K562 (cell line): ENCODE measurements around the gene MRPS35. TPM values are rescaled to one million over a fixed set of nuclear protein-coding genes. Genes with fewer than 3 reads are reported as not detected.

Source experiments
- ATAC-seq: fragments of 200-7000 bp; cut with Tn5 transposase; 3 replicates; pipeline ENCODE4 v1.9.1; 2020; ENCODE audit warnings: moderate library complexity
- BruUV-seq: library from RNA; stranded (reverse); fragments of 400-500 nt; replicated peaks from 2 replicates; lab custom pipeline; 2021; lab: Mats Ljungman, UMichigan
- CTCF ChIA-PET: fragments of 300-600 bp; formaldehyde crosslinking; extraction: SDS; loops from one replicate; lab custom pipeline; 2021; ENCODE audit warnings: low intra/inter-chr PET ratio; lab: Yijun Ruan, JAX
- POLR2A ChIA-PET: fragments of 300-600, 350-650 bp; sonication (Branson Sonifier 250); formaldehyde crosslinking; extraction: SDS; loops from one replicate; lab custom pipeline; 2021; ENCODE audit warnings: antibody characterized with exemption, inconsistent platforms; lab: Yijun Ruan, JAX
- DNase-seq, 4 experiments: peaks; one replicate each; pipeline versions ENCODE4 v3.0.0 to v3.0.0-alpha.2; 2011 to 2018; ENCODE audit warnings: low spot score in 3 of 4, mixed read lengths in 3 of 4; ENCODE audit errors: extremely low read depth in 1 of 4
- FAIRE-seq: peaks from 2 replicates; lab custom pipeline; 2011; peaks lifted over from hg19 to GRCh38; lab: Jason Lieb, UNC
- H2AFZ ChIP-seq: 2 replicates; pipeline ENCODE4 v1.6.0; 2011; ENCODE audit warnings: low read depth, low read length, control low read depth, inconsistent platforms
- H3K27ac ChIP-seq: fragments of 200-600 bp; 3 replicates; pipeline ENCODE4 v1.8.0; 2011; ENCODE audit warnings: low read depth, mild to moderate bottlenecking, control low read depth, inconsistent platforms, low read length, moderate library complexity, mixed read lengths; ENCODE audit errors: extremely low read depth
- H3K27me3 ChIP-seq, 2 experiments: fragments of 300-600 bp in 1 of 2; 2 replicates in 1 of 2; 3 replicates in 1 of 2; pipeline versions ENCODE4 v1.6.0 to v1.8.0; 2011; ENCODE audit warnings: inconsistent platforms in 2 of 2, low read length in 2 of 2, mild to moderate bottlenecking in 1 of 2, mixed read lengths in 1 of 2, moderate library complexity in 1 of 2; ENCODE audit not compliant: control insufficient read depth in 2 of 2, insufficient read depth in 2 of 2
- H3K36me3 ChIP-seq: fragments of 300-600 bp; 3 replicates; pipeline ENCODE4 v1.8.0; 2011; ENCODE audit warnings: mild to moderate bottlenecking, low read length, inconsistent platforms; ENCODE audit not compliant: control insufficient read depth, insufficient read depth
- H3K4me1 ChIP-seq, 2 experiments: fragments of 200-600 bp in 1 of 2; replicated peaks in 1 of 2; 2 replicates in 1 of 2; 3 replicates in 1 of 2; pipeline versions ENCODE4 v1.5.1 to v1.8.0; 2011; ENCODE audit warnings: inconsistent platforms in 2 of 2, low read length in 2 of 2, mild to moderate bottlenecking in 1 of 2, mixed read lengths in 1 of 2, moderate library complexity in 1 of 2; ENCODE audit not compliant: control insufficient read depth in 2 of 2, insufficient read depth in 2 of 2
- H3K4me2 ChIP-seq: 2 replicates; pipeline ENCODE4 v1.6.1; 2011; ENCODE audit warnings: low read length, control low read depth, inconsistent platforms, mixed read lengths; ENCODE audit not compliant: insufficient read depth
- H3K4me3 ChIP-seq: fragments of 200-600 bp; sonication (generic), shearing (Covaris generic); 2 replicates; pipeline ENCODE4 v1.5.1; 2016; ENCODE audit warnings: control low read depth, inconsistent platforms
- H3K79me2 ChIP-seq: fragments of 200-600 bp; 3 replicates; pipeline ENCODE4 v1.8.0; 2011; ENCODE audit warnings: low read length, inconsistent platforms; ENCODE audit not compliant: control insufficient read depth, insufficient read depth
- H3K9ac ChIP-seq, 2 experiments: 2 replicates each; pipeline versions ENCODE4 v1.6.0 to v1.6.1; 2011; ENCODE audit warnings: low read depth in 2 of 2, low read length in 2 of 2, control low read depth in 1 of 2, inconsistent platforms in 1 of 2, mild to moderate bottlenecking in 1 of 2, mixed read lengths in 1 of 2; ENCODE audit not compliant: insufficient read depth in 1 of 2
- H3K9me1 ChIP-seq: one replicate; pipeline ENCODE4 v1.6.0; 2011; ENCODE audit warnings: inconsistent platforms, mild to moderate bottlenecking, low read length, moderate library complexity; ENCODE audit not compliant: control insufficient read depth, insufficient read depth
- H3K9me3 ChIP-seq: replicated peaks from 2 replicates; pipeline ENCODE4 v1.5.1; 2011; ENCODE audit warnings: low read depth, low read length, inconsistent platforms; ENCODE audit not compliant: control insufficient read depth, insufficient read depth
- H4K20me1 ChIP-seq: replicated peaks from 2 replicates; pipeline ENCODE4 v1.6.1; 2011; ENCODE audit warnings: low read length, inconsistent platforms, mixed read lengths; ENCODE audit not compliant: control insufficient read depth, insufficient read depth
- BRF2 ChIP-seq: IDR thresholded peaks from 3 replicates; pipeline ENCODE4 v1.6.1; 2011; ENCODE audit warnings: borderline replicate concordance, mild to moderate bottlenecking; ENCODE audit not compliant: insufficient read length, insufficient read depth
- CC2D1A ChIP-seq: fragments of 450-650 bp; IDR thresholded peaks from 2 replicates; pipeline ENCODE4 v1.6.1; 2017; ENCODE audit warnings: mild to moderate bottlenecking
- KLF10 ChIP-seq: fragments of 250-450 bp; sonication (Bioruptor Pico); IDR thresholded peaks from 2 replicates; pipeline ENCODE4 v1.6.1; 2021; ENCODE audit warnings: matching md5 sums
- NFE2 ChIP-seq: IDR thresholded peaks from 2 replicates; pipeline ENCODE4 v1.6.1; 2014; ENCODE audit warnings: antibody characterized with exemption, low read depth
- NFIX ChIP-seq: fragments of 250-450 bp; sonication (Bioruptor Pico); IDR thresholded peaks from 2 replicates; pipeline ENCODE4 v1.4.0; 2020; ENCODE audit warnings: low read depth, mild to moderate bottlenecking, moderate library complexity
- NFRKB ChIP-seq: fragments of 450-650 bp; IDR thresholded peaks from 2 replicates; pipeline ENCODE4 v1.6.1; 2016; ENCODE audit warnings: low read depth
- OTX1 ChIP-seq: fragments of 450-650 bp; formaldehyde crosslinking; IDR thresholded peaks from 2 replicates; pipeline ENCODE4 v1.4.0; 2022; ENCODE audit warnings: mild to moderate bottlenecking
- RBM15 ChIP-seq: fragments of 200-400 bp; formaldehyde crosslinking; IDR thresholded peaks from 2 replicates; pipeline ENCODE4 v1.6.1; 2018; ENCODE audit warnings: mild to moderate bottlenecking, low read length, moderate library complexity; ENCODE audit not compliant: insufficient read depth
- SIN3B ChIP-seq: fragments of 450-650 bp; IDR thresholded peaks from 2 replicates; pipeline ENCODE4 v1.6.1; 2017; ENCODE audit warnings: low read depth, mild to moderate bottlenecking, moderate library complexity
- SRSF3 ChIP-seq: fragments of 200-400 bp; formaldehyde crosslinking; IDR thresholded peaks from 2 replicates; pipeline ENCODE4 v1.6.1; 2016; ENCODE audit warnings: mild to moderate bottlenecking, low read length, moderate library complexity; ENCODE audit not compliant: insufficient read depth
- TAF7 ChIP-seq: fragments of 450-650 bp; IDR thresholded peaks from 2 replicates; pipeline ENCODE4 v1.6.1; 2016; ENCODE audit warnings: missing genetic modification characterization, missing compliant biosample characterization
- TCF3 ChIP-seq: sonication (generic); formaldehyde crosslinking; IDR thresholded peaks from 2 replicates; pipeline ENCODE4 v1.4.0; 2020; ENCODE audit warnings: mild to moderate bottlenecking, missing genetic modification reagents
- THAP12 ChIP-seq: fragments of 250-450 bp; sonication (Bioruptor Pico); IDR thresholded peaks from 2 replicates; pipeline ENCODE4 v1.9.0; 2021; ENCODE audit warnings: mild to moderate bottlenecking, inconsistent platforms
- ZFP36 ChIP-seq: fragments of 150-350 bp; IDR thresholded peaks from 2 replicates; pipeline ENCODE4 v1.6.1; 2018; ENCODE audit warnings: low read length, low read depth; ENCODE audit not compliant: partially characterized antibody
- ZKSCAN1 ChIP-seq: fragments of 150-350 bp; IDR thresholded peaks from 2 replicates; pipeline ENCODE4 v1.6.1; 2016; ENCODE audit warnings: low read depth, low read length
- ZNF589 ChIP-seq: fragments of 200-800 bp; sonication (Bioruptor generic); IDR thresholded peaks from 2 replicates; pipeline ENCODE4 v1.6.1; 2016; ENCODE audit warnings: low read depth, missing genetic modification characterization, missing compliant biosample characterization
- WGBS: fragments of 100-300 bp; shearing (Covaris generic); methylation state at CpG from one replicate; pipeline ENCODE4 v1.1.6; 2016; ENCODE audit warnings: low coverage, mixed read lengths; ENCODE audit not compliant: insufficient coverage; ENCODE audit errors: missing lambda C conversion rate; 5-methylcytosine and 5-hydroxymethylcytosine counted together
- in situ Hi-C: fragments of 300-500 bp; cut with MboI; formaldehyde crosslinking; loops from 4 replicates; pipeline ENCODE4 v1.15.0; 2018; ENCODE audit warnings: inconsistent platforms, mixed read lengths
- intact Hi-C: fragments of 100-400 bp; cut with micrococcal nuclease; formaldehyde crosslinking; loops from 2 replicates; pipeline ENCODE4 v1.14.2; 2022
- polyA plus RNA-seq, 8 experiments: library from polyadenylated mRNA; depleted of rRNA in 4 of 8; stranded (reverse) in 5 of 8; unstranded in 3 of 8; fragments of >200 nt; fragmentation: Nextera tagmentation in 2 of 8; fragmentation: Illumina TruSeq in 1 of 8; extraction: Ambion mirVana in 2 of 8; extraction: Trizol in 1 of 8; gene quantifications; 2 replicates each; pipeline versions ENCODE4 v1.2.1 to v1.2.3, GENCODE V29; 2011 to 2014; ENCODE audit warnings: inconsistent platforms in 1 of 8, missing spikeins in 1 of 8
- total RNA-seq, 7 experiments: library from RNA; depleted of rRNA in 6 of 7; stranded (reverse); fragments of >200 nt in 6 of 7; fragmentation: Illumina TruSeq in 2 of 7; extraction: Trizol in 2 of 7; gene quantifications; 2 replicates each; pipeline versions ENCODE4 v1.2.1 to v1.2.3, GENCODE V29; 2011 to 2021; ENCODE audit warnings: low replicate concordance in 1 of 7

Gene MRPS35
- total and polyA plus RNA-seq, 9 of the 15 experiments (the other 6 are each of a cell fraction or from before 2014, with no cell fraction given) = 79.0 to 183 (median 114) TPM

GRCh38 chr12:27682534-27682933 lies 28.1 kb upstream of the MRPS35 start:
- FAIRE-seq = no peak
- WGBS = 6% methylated on average over 2 of the region's 2 CpGs
- H4K20me1 ChIP-seq = no peaks in the 10 kb centered on the region

GRCh38 chr12:27685274-27685673 lies 25.4 kb upstream of the MRPS35 start:
- DNase-seq = no peak
- H2AFZ ChIP-seq = no peak overlapping the region
- H3K27ac ChIP-seq = no peak overlapping the region
- H3K27me3 ChIP-seq = peaks cover 7 to 11% of the 10 kb centered on the region in 2 experiments; a peak in 2 of 5 replicates
- ChIA-PET CTCF (no interaction called here), POLR2A (no interaction called here)
- no peak overlapping the region for H3K4me3 ChIP-seq
- no peak for FAIRE-seq
- H3K9me3 ChIP-seq = no peaks in the 10 kb centered on the region
- no TSS peak for BruUV-seq
- no peaks in the 10 kb centered on the region for H3K79me2 ChIP-seq
- WGBS = 3% methylated on average over 2 of the region's 2 CpGs
- H3K9ac ChIP-seq = no peak overlapping the region
- H3K36me3 ChIP-seq = no peaks in the 10 kb centered on the region
- H3K4me2 ChIP-seq = no peak overlapping the region
- no peaks in the 10 kb centered on the region for H3K4me1 ChIP-seq
- in situ Hi-C loops (no loop called here), intact Hi-C loops (no loop called here)
- H3K9me1 ChIP-seq = no peaks in the 10 kb centered on the region
- no peaks in the 10 kb centered on the region for H4K20me1 ChIP-seq
- no peak for ATAC-seq
- TF ChIP-seq ZNF589 (CRISPR knock-in tag) (no peak), RBM15 (no peak), SIN3B (no peak), BRF2 (no peak), OTX1 (no peak), TAF7 (no peak), TCF3 (CRISPR knock-in tag) (no peak), KLF10 (no peak), NFRKB (no peak), ZKSCAN1 (no peak), THAP12 (no peak), SRSF3 (no peak), ZFP36 (no peak), CC2D1A (no peak)

More at GRCh38 chr12:27682534-27682933, 28.1 kb upstream of the MRPS35 start:
- Histone ChIP-seq H3K9me1 (no peaks in the 10 kb centered on the region), H3K4me2 (no peak overlapping the region), H3K9me3 (no peaks in the 10 kb centered on the region), H3K9ac (no peak overlapping the region), H3K79me2 (no peaks in the 10 kb centered on the region)
- ChIA-PET POLR2A (interaction anchor here (0.7 to 1.2 kb wide), 4 partner anchors 8 to 1881 kb away, joined by 3 to 6 read pairs (median 4); no protein-coding TSS in a partner anchor), CTCF (no interaction called here)
- no peak for ATAC-seq
- intact Hi-C loops = no loop called here
- TF ChIP-seq NFIX = no peak
- no peak for TF ChIP-seq NFE2
- TF ChIP-seq, all 486 proteins: peak for 0
- in situ Hi-C loops = no loop called here
- Histone ChIP-seq H3K27ac (no peak overlapping the region), H3K36me3 (no peaks in the 10 kb centered on the region), H3K4me1 (no peaks in the 10 kb centered on the region), H3K27me3 (peaks cover 0 to 3% of the 10 kb centered on the region in 2 experiments; a peak in 2 of 5 replicates), H3K4me3 (no peak overlapping the region), H2AFZ (no peak overlapping the region)
- DNase-seq = no peak
- no TSS peak for BruUV-seq
